Neural progenitor cell (in vitro differentiated cells): ENCODE results near the gene ERC2. TPM values are rescaled to one million over a fixed set of nuclear protein-coding genes. Genes with fewer than 3 reads are reported as not detected.
A peak's percentile ranks its signal among the peaks of the same experiment; 100 is the strongest.

Experiments used
- DNase-seq: peaks from one replicate; pipeline ENCODE4 v3.0.0-alpha.2; 2016; ENCODE audit warnings: low spot score
- H2AFZ ChIP-seq: fragments of 200-600 bp; sonication (generic); replicated peaks from 2 replicates; pipeline ENCODE4 v1.6.1; 2016; ENCODE audit warnings: antibody characterized with exemption
- H3F3A ChIP-seq: fragments of 200-600 bp; sonication (generic); 2 replicates; pipeline ENCODE4 v1.6.1; 2016; ENCODE audit warnings: antibody characterized with exemption, low read depth
- H3K27ac ChIP-seq: fragments of 200-600 bp; sonication (generic); 2 replicates; pipeline ENCODE4 v1.5.1; 2016; ENCODE audit warnings: mild to moderate bottlenecking
- H3K27me3 ChIP-seq: fragments of 200-600 bp; sonication (generic); 2 replicates; pipeline ENCODE4 v1.6.1; 2016; ENCODE audit warnings: mild to moderate bottlenecking, moderate library complexity
- H3K36me3 ChIP-seq: fragments of 200-600 bp; sonication (generic); 2 replicates; pipeline ENCODE4 v1.5.1; 2016
- H3K4me1 ChIP-seq: fragments of 200-600 bp; sonication (generic); 2 replicates; pipeline ENCODE4 v1.6.1; 2016; ENCODE audit warnings: mixed run types
- H3K4me2 ChIP-seq: fragments of 200-600 bp; sonication (generic); 2 replicates; pipeline ENCODE4 v1.6.1; 2016
- H3K4me3 ChIP-seq: fragments of 200-600 bp; sonication (generic); 2 replicates; pipeline ENCODE4 v1.5.1; 2016
- H3K79me2 ChIP-seq: fragments of 200-600 bp; sonication (generic); 2 replicates; pipeline ENCODE4 v1.6.1; 2016; ENCODE audit warnings: low read depth
- H3K9ac ChIP-seq: fragments of 200-600 bp; sonication (generic); 2 replicates; pipeline ENCODE4 v1.6.1; 2016
- H3K9me3 ChIP-seq: fragments of 200-600 bp; sonication (generic); 2 replicates; pipeline ENCODE4 v1.5.1; 2016; ENCODE audit warnings: low read depth
- H4K20me1 ChIP-seq: fragments of 200-600 bp; sonication (generic); 2 replicates; pipeline ENCODE4 v1.6.1; 2016; ENCODE audit warnings: low read depth
- H3K27ac Mint-ChIP-seq: 3 replicates; pipeline ENCODE4 v1.8.0; 2021; ENCODE audit warnings: mixed read lengths
- H3K27me3 Mint-ChIP-seq: 2 replicates; pipeline ENCODE4 v1.8.0; 2022; ENCODE audit warnings: low read depth, mild to moderate bottlenecking, inconsistent platforms, moderate library complexity, mixed read lengths; ENCODE audit not compliant: insufficient read depth
- H3K36me3 Mint-ChIP-seq: 3 replicates; pipeline ENCODE4 v1.8.0; 2021; ENCODE audit warnings: mixed read lengths
- H3K4me1 Mint-ChIP-seq: 3 replicates; pipeline ENCODE4 v1.8.0; 2021; ENCODE audit warnings: mixed read lengths
- H3K4me3 Mint-ChIP-seq: 3 replicates; pipeline ENCODE4 v1.8.0; 2021; ENCODE audit warnings: mild to moderate bottlenecking, moderate library complexity, mixed read lengths
- H3K9me3 Mint-ChIP-seq: 3 replicates; pipeline ENCODE4 v1.8.0; 2020; ENCODE audit warnings: mixed read lengths
- CTCF ChIP-seq: fragments of 200-600 bp; sonication (generic); IDR thresholded peaks from 2 replicates; pipeline ENCODE4 v1.5.1; 2017; ENCODE audit warnings: antibody characterized with exemption, mild to moderate bottlenecking
- EZH2 ChIP-seq: fragments of 200-600 bp; sonication (generic); IDR thresholded peaks from 2 replicates; pipeline ENCODE4 v1.6.1; 2017; ENCODE audit warnings: antibody characterized with exemption, mild to moderate bottlenecking, moderate library complexity
- EZH2phosphoT487 ChIP-seq: fragments of 200-600 bp; sonication (generic); IDR thresholded peaks from 2 replicates; pipeline ENCODE4 v1.6.1; 2017; ENCODE audit warnings: antibody characterized with exemption
- total RNA-seq: library from RNA; depleted of rRNA; stranded (reverse); fragments of >200 nt; gene quantifications from 2 replicates; pipeline ENCODE4 v1.2.3, GENCODE V29; 2015; ENCODE audit warnings: low replicate concordance

ERC2 gene
- total RNA-seq, 1 donor from 2014 or later: 24.8 TPM

DNA sequence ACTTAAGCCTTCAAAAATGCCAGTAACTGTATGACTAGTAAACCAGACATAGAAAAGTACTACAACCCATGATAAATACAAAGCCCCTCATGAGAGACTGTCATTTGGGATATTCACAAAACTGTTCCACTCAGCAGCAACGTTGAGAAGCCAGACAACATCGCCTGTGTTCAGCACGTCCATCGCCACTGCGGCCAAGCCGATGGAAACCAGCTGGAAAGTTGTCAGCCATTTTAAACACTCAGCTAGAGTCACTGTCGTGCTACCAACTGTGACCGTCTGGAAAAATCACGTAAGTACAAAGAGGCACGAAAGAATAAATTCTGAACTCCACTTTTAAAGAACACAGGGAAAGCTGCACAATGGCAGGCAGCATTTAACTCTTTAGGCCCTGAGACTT lies 640.5 kb downstream of the ERC2 start:
- Histone ChIP-seq H3K27ac (no peak overlapping the region), H3F3A (no peaks in the 10 kb centered on the region), H4K20me1 (no peaks in the 10 kb centered on the region), H3K79me2 (no peaks in the 10 kb centered on the region), H3K9ac (no peak overlapping the region), H3K4me2 (no peak overlapping the region), H2AFZ (no peak overlapping the region), H3K9me3 (no peaks in the 10 kb centered on the region), H3K4me1 (peaks cover 8% of the 10 kb centered on the region), H3K36me3 (no peaks in the 10 kb centered on the region), H3K27me3 (no peaks in the 10 kb centered on the region), H3K4me3 (no peak overlapping the region)
- H3K36me3 Mint-ChIP-seq: peaks cover 10% of the 10 kb centered on the region
- no peak overlapping the region for H3K4me3 Mint-ChIP-seq
- H3K27me3 Mint-ChIP-seq: peaks cover 2% of the 10 kb centered on the region
- TF ChIP-seq EZH2 (no peak), CTCF (no peak), EZH2phosphoT487 (no peak)
- H3K27ac Mint-ChIP-seq: no peak overlapping the region
- DNase-seq: no peak
- peaks cover 12% of the 10 kb centered on the region for H3K4me1 Mint-ChIP-seq
- H3K9me3 Mint-ChIP-seq: peaks cover 10% of the 10 kb centered on the region

DNA sequence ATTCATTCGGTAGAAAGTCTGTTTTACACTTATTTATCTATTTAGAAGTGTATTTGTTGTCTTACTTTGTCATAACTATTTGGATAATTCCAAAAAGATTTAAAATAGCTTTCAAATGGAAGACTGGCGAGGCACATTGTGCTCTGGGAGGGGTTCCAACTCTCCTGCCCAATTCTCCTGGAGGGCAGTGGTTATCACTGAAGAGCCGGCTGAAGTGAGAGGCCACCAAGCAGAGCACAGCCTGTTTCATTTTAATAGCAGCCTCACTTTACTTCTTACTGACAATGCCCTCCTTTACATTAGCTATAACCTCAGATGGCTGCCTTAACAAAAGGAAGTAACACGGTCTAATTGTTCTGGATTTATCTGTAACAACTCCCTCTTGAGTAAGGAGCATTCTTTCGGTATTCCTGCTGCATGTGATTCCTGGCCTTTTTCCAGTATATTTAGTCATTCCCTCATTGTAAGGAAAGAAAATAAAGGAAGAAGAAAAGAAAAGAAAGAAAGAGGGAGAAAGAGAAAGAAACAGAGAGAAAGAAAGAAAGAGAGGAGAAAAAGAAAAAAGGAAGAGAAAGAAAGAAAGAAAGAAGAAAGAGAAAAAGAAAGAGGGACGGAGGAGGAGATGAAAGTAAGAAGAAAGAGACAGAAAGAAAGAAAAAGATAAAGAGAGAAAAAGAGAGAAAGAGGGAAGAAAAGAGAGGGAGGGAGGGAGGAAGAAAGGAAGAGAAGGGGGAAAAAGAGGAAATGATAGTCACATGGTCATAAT lies 641.4 kb downstream of the ERC2 start:
- H3K4me1 Mint-ChIP-seq: peaks cover 12% of the 10 kb centered on the region
- Histone ChIP-seq H3F3A (no peaks in the 10 kb centered on the region), H3K9me3 (no peaks in the 10 kb centered on the region), H3K4me1 (peaks cover 8% of the 10 kb centered on the region), H3K27me3 (no peaks in the 10 kb centered on the region), H3K36me3 (no peaks in the 10 kb centered on the region), H3K79me2 (no peaks in the 10 kb centered on the region), H4K20me1 (no peaks in the 10 kb centered on the region), H2AFZ (no peak overlapping the region), H3K27ac (no peak overlapping the region), H3K9ac (no peak overlapping the region), H3K4me3 (no peak overlapping the region), H3K4me2 (peak overlapping the region; percentile 15)
- no peak overlapping the region for H3K27ac Mint-ChIP-seq
- peaks cover 10% of the 10 kb centered on the region for H3K9me3 Mint-ChIP-seq
- peaks cover 2% of the 10 kb centered on the region for H3K27me3 Mint-ChIP-seq
- no peak for DNase-seq
- H3K36me3 Mint-ChIP-seq: peaks cover 10% of the 10 kb centered on the region
- H3K4me3 Mint-ChIP-seq: no peak overlapping the region
- TF ChIP-seq EZH2phosphoT487: no peak
- no peak for TF ChIP-seq CTCF
- no peak for TF ChIP-seq EZH2

DNA sequence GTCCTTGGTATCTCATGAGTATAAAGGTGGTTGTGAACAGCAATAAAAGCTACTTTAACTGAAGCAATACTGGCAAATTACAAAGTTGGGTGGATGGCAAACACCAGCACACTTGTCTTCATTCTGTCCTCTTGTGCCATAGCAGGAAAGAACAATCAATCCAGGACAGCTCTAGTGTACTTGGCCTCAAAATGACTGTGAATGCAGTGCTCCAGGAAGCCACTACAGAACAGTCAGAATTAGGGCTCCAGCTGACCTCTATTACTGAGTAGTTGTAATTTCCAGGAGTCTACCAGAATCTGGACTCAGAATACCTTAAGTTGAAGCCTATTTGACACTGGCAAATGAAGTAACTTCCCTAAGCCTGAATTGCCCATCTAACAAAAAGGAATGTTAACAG lies 642.2 kb downstream of the ERC2 start:
- Histone ChIP-seq H3K27ac (no peak overlapping the region), H3K27me3 (no peaks in the 10 kb centered on the region), H4K20me1 (no peaks in the 10 kb centered on the region), H3K4me3 (no peak overlapping the region), H2AFZ (no peak overlapping the region), H3K9ac (no peak overlapping the region), H3K9me3 (no peaks in the 10 kb centered on the region), H3F3A (no peaks in the 10 kb centered on the region), H3K4me2 (no peak overlapping the region), H3K4me1 (peaks cover 8% of the 10 kb centered on the region), H3K79me2 (no peaks in the 10 kb centered on the region), H3K36me3 (no peaks in the 10 kb centered on the region)
- Mint-ChIP-seq H3K36me3 (peaks cover 10% of the 10 kb centered on the region), H3K4me1 (peaks cover 10% of the 10 kb centered on the region), H3K27me3 (peaks cover 5% of the 10 kb centered on the region), H3K4me3 (no peak overlapping the region), H3K9me3 (peaks cover 8% of the 10 kb centered on the region), H3K27ac (no peak overlapping the region)
- DNase-seq: no peak
- TF ChIP-seq CTCF (no peak), EZH2 (no peak), EZH2phosphoT487 (no peak)
